Measurements from ENCODE around the gene PRSS33. TPM values are rescaled to one million over a fixed set of nuclear protein-coding genes. Genes with fewer than 3 reads are reported as not detected.
A peak's percentile ranks its signal among the peaks of the same experiment; 100 is the strongest.

Gene PRSS33
- total RNA-seq, 1 donor from 2014 or later: not detected

DNA sequence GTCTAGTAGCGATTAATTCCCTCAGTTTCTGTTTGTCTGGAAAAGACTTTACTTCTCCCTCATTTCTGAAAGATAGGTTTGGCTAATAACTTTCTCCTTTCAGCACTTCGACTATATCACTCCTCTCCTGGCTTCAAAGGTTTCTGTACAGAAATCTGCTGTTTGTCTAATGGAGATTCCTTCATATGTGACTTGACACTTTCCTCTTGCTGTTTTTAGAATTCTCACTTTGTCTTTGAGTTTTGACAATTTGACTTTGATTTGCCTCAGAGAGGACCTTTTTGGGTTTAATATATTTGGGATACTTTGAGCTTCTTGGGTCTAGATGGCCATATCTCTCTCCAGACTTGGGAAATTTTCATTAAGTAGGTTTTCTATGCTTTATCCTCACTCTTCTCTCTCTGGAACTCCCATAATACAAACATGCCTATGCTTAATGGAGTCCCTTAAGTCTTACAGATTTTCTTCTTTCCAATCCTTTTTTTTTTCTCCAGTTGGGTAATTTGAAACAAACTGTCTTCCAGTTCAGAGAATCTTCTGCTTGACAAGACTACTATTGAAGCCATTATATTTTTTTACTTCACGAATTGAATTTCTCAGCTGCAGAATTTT is 21.9 kb upstream of the PRSS33 start:
- Histone ChIP-seq H3K27me3 (ENCODE audit: control insufficient read depth, insufficient read depth, low read length) (peaks cover 4% of the 10 kb centered on the region), H3K4me3 (ENCODE audit: low read depth, low read length) (no peak overlapping the region), H3K36me3 (ENCODE audit: control insufficient read depth, insufficient read depth, low read length) (no peaks in the 10 kb centered on the region)
- FAIRE-seq (no peak), DNase-seq (ENCODE audit: low read depth) (no peak)
- TF ChIP-seq, protein P1, sequence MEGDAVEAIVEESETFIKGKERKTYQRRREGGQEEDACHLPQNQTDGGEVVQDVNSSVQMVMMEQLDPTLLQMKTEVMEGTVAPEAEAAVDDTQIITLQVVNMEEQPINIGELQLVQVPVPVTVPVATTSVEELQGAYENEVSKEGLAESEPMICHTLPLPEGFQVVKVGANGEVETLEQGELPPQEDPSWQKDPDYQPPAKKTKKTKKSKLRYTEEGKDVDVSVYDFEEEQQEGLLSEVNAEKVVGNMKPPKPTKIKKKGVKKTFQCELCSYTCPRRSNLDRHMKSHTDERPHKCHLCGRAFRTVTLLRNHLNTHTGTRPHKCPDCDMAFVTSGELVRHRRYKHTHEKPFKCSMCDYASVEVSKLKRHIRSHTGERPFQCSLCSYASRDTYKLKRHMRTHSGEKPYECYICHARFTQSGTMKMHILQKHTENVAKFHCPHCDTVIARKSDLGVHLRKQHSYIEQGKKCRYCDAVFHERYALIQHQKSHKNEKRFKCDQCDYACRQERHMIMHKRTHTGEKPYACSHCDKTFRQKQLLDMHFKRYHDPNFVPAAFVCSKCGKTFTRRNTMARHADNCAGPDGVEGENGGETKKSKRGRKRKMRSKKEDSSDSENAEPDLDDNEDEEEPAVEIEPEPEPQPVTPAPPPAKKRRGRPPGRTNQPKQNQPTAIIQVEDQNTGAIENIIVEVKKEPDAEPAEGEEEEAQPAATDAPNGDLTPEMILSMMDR (IDR thresholded peaks at IDR 0.05; ENCODE audit: insufficient read depth, low read length, severe bottlenecking): no peak

DNA sequence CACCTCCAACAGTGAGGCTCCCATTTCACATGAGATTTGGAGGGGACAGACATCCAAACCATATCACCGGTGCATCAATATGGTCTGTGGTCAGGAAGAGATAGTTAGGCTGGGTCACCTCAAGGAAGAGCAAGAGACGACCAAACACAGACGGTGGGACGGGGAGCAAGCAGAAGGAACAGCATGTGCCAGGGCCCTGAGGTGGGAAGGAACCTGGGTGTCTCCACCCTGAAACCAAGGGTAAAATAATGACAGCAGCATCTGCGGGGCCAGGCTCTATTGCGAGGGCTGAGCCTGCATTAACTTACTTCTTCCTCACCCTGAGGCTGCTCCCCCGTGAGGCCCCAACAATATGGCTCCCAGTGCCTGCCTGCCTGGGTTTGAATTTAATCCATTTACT is 20.8 kb upstream of the PRSS33 start:
- FAIRE-seq (no peak), DNase-seq (ENCODE audit: low read depth) (no peak)
- H3K27me3 ChIP-seq (ENCODE audit: control insufficient read depth, insufficient read depth, low read length): peaks cover 2% of the 10 kb centered on the region
- no peak overlapping the region for H3K4me3 ChIP-seq (ENCODE audit: low read depth, low read length)
- TF ChIP-seq, protein P1 (IDR thresholded peaks at IDR 0.05; ENCODE audit: insufficient read depth, low read length, severe bottlenecking): no peak
- no peaks in the 10 kb centered on the region for H3K36me3 ChIP-seq (ENCODE audit: control insufficient read depth, insufficient read depth, low read length)

DNA sequence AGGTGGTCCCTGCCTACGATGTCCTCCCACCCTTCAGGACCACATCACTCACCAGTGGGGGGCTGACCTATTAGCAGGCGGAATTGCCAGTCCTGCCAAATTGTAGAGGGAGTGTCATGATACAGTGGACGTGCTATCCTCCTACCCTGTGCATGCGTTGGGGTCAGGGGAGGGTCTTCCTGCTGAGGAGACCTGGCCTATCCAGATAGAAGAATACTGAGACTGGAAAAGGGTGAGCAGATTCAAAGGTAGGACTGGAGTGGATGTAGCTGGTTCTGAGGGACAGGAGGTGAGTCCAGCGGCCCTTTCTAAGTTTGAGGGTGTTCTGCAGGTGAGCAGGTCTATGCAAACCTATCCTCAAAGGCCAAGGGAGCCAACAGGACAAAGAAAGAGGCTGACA is 18.9 kb upstream of the PRSS33 start:
- FAIRE-seq (no peak), DNase-seq (ENCODE audit: low read depth) (no peak)
- TF ChIP-seq, protein P1 (IDR thresholded peaks at IDR 0.05; ENCODE audit: insufficient read depth, low read length, severe bottlenecking): no peak
- H3K4me3 ChIP-seq (ENCODE audit: low read depth, low read length): no peak overlapping the region
- H3K36me3 ChIP-seq (ENCODE audit: control insufficient read depth, insufficient read depth, low read length): no peaks in the 10 kb centered on the region
- H3K27me3 ChIP-seq (ENCODE audit: control insufficient read depth, insufficient read depth, low read length): peaks cover 2% of the 10 kb centered on the region

DNA sequence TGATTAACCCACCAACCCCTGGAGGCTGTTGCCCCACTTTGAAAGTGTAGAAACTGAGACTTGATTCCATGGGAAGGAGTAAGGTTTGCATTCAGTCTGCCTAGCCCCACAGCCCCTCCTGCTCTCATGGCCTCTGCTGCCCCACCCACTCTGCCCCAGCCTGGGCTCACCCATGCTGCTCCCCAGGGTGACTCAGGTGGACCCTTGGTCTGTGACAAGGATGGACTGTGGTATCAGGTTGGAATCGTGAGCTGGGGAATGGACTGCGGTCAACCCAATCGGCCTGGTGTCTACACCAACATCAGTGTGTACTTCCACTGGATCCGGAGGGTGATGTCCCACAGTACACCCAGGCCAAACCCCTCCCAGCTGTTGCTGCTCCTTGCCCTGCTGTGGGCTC is 17.4 kb upstream of the PRSS33 start:
- DNase-seq (ENCODE audit: low read depth) (no peak), FAIRE-seq (no peak)
- no peaks in the 10 kb centered on the region for H3K36me3 ChIP-seq (ENCODE audit: control insufficient read depth, insufficient read depth, low read length)
- TF ChIP-seq, protein P1 (IDR thresholded peaks at IDR 0.05; ENCODE audit: insufficient read depth, low read length, severe bottlenecking): no peak
- H3K27me3 ChIP-seq (ENCODE audit: control insufficient read depth, insufficient read depth, low read length): no peaks in the 10 kb centered on the region
- no peak overlapping the region for H3K4me3 ChIP-seq (ENCODE audit: low read depth, low read length)

DNA sequence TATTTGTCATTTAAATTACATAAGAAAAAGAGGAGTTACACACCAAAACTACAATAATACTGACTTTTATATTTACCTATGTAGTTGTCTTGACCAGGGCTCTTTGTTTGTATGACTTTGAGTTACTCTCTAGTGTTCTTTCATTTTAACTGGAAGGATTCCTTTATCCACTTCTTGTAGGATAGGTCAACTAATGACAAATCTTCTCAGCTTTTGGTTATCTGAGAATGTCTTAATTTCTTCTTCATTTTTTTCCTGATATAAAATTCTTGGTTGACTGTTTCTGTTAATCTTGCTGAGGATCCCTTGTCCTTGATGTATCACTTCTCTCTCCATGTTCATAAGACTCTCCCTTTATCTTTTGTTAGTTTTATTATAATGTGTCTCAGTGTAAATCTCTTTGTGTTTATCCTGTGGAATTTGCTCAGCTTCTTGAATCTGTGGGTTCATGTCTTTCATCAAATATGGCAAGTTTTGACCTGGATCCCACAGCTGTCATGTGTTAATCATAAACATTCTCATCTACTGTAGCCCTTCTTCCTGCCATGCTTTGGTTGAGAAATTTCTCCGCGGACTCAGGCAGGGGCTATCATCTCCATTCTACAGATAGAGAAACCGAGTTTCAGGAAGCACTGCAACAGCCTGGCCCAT is 16.3 kb upstream of the PRSS33 start:
- DNase-seq (ENCODE audit: low read depth) (no peak), FAIRE-seq (no peak)
- TF ChIP-seq, protein P1 (IDR thresholded peaks at IDR 0.05; ENCODE audit: insufficient read depth, low read length, severe bottlenecking): no peak
- no peaks in the 10 kb centered on the region for H3K36me3 ChIP-seq (ENCODE audit: control insufficient read depth, insufficient read depth, low read length)
- no peak overlapping the region for H3K4me3 ChIP-seq (ENCODE audit: low read depth, low read length)
- no peaks in the 10 kb centered on the region for H3K27me3 ChIP-seq (ENCODE audit: control insufficient read depth, insufficient read depth, low read length)

DNA sequence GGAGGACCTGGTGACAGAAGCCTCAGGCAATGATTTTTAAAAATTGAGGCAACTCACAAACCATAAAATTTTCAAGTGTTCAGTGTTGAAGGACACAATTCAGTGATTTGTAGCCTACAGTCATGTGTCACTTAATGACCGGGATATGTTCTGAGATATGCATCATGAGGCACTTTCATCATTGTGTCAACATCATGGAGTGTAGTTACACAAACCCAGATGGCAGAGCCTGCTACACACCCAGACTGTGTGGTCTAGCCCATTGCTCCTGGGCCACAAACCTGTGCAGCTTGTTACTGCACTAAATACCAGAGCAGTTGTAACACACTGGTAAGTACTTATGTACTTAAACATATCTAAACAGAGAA is 12.5 kb upstream of the PRSS33 start:
- Histone ChIP-seq H3K4me3 (ENCODE audit: low read depth, low read length) (no peak overlapping the region), H3K36me3 (ENCODE audit: control insufficient read depth, insufficient read depth, low read length) (no peaks in the 10 kb centered on the region), H3K27me3 (ENCODE audit: control insufficient read depth, insufficient read depth, low read length) (no peaks in the 10 kb centered on the region)
- DNase-seq (ENCODE audit: low read depth) (peak; percentile 76), FAIRE-seq (peak; percentile 64)
- TF ChIP-seq, protein P1 (IDR thresholded peaks at IDR 0.05; ENCODE audit: insufficient read depth, low read length, severe bottlenecking): no peak
